RWPE2 (cell line): Measurements from ENCODE around the gene SERPINE2.
A peak's percentile ranks its signal among the peaks of the same experiment; 100 is the strongest.

Experiments used
- ATAC-seq: fragments of 200-7000 bp; cut with Tn5 transposase; 3 replicates; pipeline ENCODE4 v1.9.1; 2021; ENCODE audit warnings: low read depth
- DNase-seq: peaks from one replicate; pipeline ENCODE4 v3.0.0-alpha.2; 2020; ENCODE audit warnings: low spot score
- H3K27ac ChIP-seq: fragments of 450-650 bp; 2 replicates; pipeline ENCODE4 v1.5.1; 2017; ENCODE audit warnings: mild to moderate bottlenecking; ENCODE audit not compliant: poor library complexity, severe bottlenecking
- H3K27me3 ChIP-seq: fragments of 250-450 bp; sonication (Bioruptor Pico); 2 replicates; pipeline ENCODE4 v1.5.1; 2021; ENCODE audit warnings: mild to moderate bottlenecking, moderate library complexity; ENCODE audit not compliant: insufficient read depth, poor library complexity, severe bottlenecking
- H3K36me3 ChIP-seq: fragments of 250-450 bp; sonication (Bioruptor Pico); 2 replicates; pipeline ENCODE4 v1.5.1; 2020; ENCODE audit warnings: low read depth, mild to moderate bottlenecking, moderate library complexity
- H3K4me1 ChIP-seq: fragments of 250-450 bp; sonication (Bioruptor Pico); 2 replicates; pipeline ENCODE4 v1.5.1; 2021; ENCODE audit warnings: mild to moderate bottlenecking, moderate library complexity; ENCODE audit not compliant: insufficient read depth, poor library complexity, severe bottlenecking
- H3K4me3 ChIP-seq: fragments of 250-450 bp; sonication (Bioruptor Pico); 2 replicates; pipeline ENCODE4 v1.5.1; 2021; ENCODE audit warnings: mild to moderate bottlenecking, moderate library complexity; ENCODE audit not compliant: severe bottlenecking
- H3K9me3 ChIP-seq: fragments of 250-450 bp; sonication (Bioruptor Pico); 2 replicates; pipeline ENCODE4 v1.5.1; 2021; ENCODE audit warnings: mild to moderate bottlenecking, moderate library complexity; ENCODE audit not compliant: severe bottlenecking
- TF ChIP-seq, protein P1 (sequence below): fragments of 450-650 bp; IDR thresholded peaks from one replicate; pipeline ENCODE4 v1.5.1; 2017; ENCODE audit warnings: mild to moderate bottlenecking, moderate library complexity; ENCODE audit not compliant: poor library complexity, severe bottlenecking

Gene SERPINE2

DNA sequence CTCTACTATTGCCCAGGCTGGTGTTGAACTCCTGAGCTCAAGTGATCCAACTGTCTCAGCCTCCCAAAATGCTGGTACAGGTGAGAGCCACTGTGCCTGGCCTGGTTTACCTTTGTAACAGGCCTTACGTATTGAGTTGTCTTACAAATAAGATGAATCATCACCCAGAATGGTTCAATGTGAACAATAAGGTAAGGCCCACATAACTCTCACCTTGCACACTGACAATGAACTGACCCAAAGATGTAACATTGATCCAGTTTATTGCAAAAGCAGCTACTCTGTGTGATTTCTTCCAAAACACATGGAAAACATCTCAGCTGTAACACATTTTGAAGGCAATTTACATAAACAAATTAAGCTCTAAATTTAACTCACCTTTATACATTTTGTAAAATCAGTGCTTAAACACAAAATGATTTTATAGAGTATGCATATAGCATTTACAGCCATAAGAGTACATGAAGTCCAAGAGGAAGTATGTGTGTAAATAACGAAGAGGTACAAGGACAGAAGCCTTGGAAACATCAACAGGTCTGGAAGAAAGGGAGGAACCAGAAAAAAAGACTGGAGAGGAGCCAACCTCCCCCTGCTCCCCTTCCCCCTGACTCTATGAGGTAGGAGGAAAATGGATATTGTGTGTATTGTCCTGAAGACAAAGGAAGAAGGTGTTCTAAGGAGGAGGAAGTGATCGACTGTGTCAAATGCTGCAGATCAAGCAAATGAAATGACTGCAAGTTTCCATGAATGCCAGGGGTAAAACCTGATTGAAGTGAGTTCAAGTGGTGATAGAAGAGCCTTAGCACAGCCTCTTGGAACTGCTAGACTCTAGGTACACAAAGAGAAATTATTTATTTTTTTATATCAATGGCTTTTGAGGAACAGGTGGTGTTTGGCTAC lies 88.4 kb downstream of the SERPINE2 start:
- Histone ChIP-seq H3K27me3 (no peaks in the 10 kb centered on the region), H3K36me3 (no peaks in the 10 kb centered on the region), H3K4me1 (peaks cover 4% of the 10 kb centered on the region), H3K27ac (no peak overlapping the region), H3K4me3 (no peak overlapping the region), H3K9me3 (no peaks in the 10 kb centered on the region)
- TF ChIP-seq, protein P1, sequence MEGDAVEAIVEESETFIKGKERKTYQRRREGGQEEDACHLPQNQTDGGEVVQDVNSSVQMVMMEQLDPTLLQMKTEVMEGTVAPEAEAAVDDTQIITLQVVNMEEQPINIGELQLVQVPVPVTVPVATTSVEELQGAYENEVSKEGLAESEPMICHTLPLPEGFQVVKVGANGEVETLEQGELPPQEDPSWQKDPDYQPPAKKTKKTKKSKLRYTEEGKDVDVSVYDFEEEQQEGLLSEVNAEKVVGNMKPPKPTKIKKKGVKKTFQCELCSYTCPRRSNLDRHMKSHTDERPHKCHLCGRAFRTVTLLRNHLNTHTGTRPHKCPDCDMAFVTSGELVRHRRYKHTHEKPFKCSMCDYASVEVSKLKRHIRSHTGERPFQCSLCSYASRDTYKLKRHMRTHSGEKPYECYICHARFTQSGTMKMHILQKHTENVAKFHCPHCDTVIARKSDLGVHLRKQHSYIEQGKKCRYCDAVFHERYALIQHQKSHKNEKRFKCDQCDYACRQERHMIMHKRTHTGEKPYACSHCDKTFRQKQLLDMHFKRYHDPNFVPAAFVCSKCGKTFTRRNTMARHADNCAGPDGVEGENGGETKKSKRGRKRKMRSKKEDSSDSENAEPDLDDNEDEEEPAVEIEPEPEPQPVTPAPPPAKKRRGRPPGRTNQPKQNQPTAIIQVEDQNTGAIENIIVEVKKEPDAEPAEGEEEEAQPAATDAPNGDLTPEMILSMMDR = no peak
- DNase-seq = no peak
- ATAC-seq = peak; percentile 50; the same call in 2 of the 3 replicates

DNA sequence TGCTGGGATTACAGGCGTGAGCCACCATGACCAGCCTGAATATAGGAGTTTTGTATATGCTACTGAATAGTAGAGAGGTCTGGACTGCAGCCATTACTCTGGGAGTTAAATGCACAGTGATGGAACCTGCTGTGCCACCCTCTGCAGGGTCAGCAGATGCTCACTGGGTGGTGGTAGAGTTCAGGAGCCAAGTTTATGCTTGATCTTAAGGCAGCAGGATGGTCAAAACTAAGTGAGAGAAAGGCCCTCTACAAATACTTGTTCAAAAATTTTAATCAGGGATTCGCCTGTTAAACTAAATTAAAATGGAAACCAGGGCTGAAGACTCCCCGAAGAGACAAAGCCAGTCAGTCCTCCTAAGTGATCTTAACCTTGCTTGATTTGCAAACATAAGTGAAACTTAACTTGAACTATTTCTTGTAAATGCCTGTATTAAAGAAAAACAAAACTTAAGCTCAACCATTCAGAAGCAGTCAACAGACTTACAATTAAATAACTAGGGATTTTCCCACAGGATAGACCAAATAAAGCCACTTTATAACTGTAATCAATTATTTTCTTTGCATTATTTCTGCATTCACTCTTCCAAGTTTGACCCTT lies 89.7 kb downstream of the SERPINE2 start:
- Histone ChIP-seq H3K4me3 (no peak overlapping the region), H3K4me1 (peaks cover 7% of the 10 kb centered on the region), H3K27me3 (no peaks in the 10 kb centered on the region), H3K9me3 (no peaks in the 10 kb centered on the region), H3K36me3 (no peaks in the 10 kb centered on the region), H3K27ac (no peak overlapping the region)
- ATAC-seq (no peak), DNase-seq (no peak)
- TF ChIP-seq, protein P1 = no peak

DNA sequence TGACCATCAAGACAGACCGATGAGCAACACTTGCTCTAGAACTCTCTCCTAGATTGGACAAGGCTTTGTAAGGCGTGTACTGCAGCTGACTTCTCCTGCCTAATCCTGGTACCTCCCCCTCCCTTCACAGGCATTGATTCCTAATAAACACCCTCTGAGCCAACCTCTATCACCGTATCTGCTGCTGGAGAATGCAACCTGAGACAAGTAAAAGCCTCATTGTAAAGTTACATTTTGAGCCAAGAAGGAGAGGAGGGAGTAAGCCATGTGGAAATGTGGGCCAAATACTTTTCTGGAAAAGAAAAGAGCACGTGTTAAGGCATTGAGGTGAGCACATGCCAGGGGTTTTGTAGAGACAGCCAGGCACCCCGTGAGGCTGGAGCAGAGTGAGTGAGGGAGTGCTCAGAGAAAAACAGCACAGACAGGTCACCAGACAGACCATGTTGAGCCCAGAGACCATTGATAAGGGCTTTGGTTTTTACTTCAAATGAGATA lies 91.3 kb downstream of the SERPINE2 start:
- H3K36me3 ChIP-seq = no peaks in the 10 kb centered on the region
- no peak for ATAC-seq
- DNase-seq = no peak
- no peaks in the 10 kb centered on the region for H3K9me3 ChIP-seq
- H3K27me3 ChIP-seq = no peaks in the 10 kb centered on the region
- H3K27ac ChIP-seq = no peak overlapping the region
- no peak overlapping the region for H3K4me3 ChIP-seq
- TF ChIP-seq, protein P1 = no peak
- peaks cover 14% of the 10 kb centered on the region for H3K4me1 ChIP-seq

DNA sequence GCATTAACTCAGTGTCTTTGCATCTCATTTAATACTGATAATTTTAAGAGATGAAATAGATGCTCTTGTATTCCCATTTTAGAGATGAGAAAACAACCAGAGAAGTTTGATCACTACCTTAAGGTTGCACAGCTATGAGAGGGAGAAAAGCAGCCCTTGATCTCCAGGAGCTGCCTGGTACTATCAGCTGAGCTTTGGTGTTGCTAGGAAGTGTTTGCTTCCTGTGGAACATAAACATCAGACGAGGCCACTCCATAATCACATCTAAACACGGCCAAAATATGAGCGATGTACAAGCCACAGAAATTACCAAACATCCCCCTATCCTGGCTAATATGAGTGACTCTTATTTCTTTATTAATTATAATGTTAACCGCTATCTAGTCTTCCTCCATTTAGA lies 93.3 kb downstream of the SERPINE2 start:
- Histone ChIP-seq H3K27ac (no peak overlapping the region), H3K36me3 (no peaks in the 10 kb centered on the region), H3K4me1 (peaks cover 24% of the 10 kb centered on the region), H3K27me3 (no peaks in the 10 kb centered on the region), H3K9me3 (no peaks in the 10 kb centered on the region), H3K4me3 (peak overlapping the region; percentile 85)
- DNase-seq (no peak), ATAC-seq (no peak)
- TF ChIP-seq, protein P1 = no peak
